DOHH2 (cell line): ENCODE data around the gene DKK3.

Experiments
- CTCF ChIP-seq: fragments of 200-600 bp; sonication (generic); IDR thresholded peaks from one replicate; pipeline ENCODE4 v1.5.1; 2014; ENCODE audit warnings: antibody characterized with exemption, mild to moderate bottlenecking, low read depth, low read length; ENCODE audit not compliant: poor library complexity, severe bottlenecking
- EZH2phosphoT487 ChIP-seq: fragments of 200-600 bp; sonication (generic); IDR thresholded peaks from 2 replicates; pipeline ENCODE4 v1.6.1; 2017; ENCODE audit warnings: borderline replicate concordance, mild to moderate bottlenecking, antibody characterized with exemption, low read length, moderate library complexity, mixed read lengths

- no peak for TF ChIP-seq CTCF
- no peak for TF ChIP-seq EZH2phosphoT487
Measured at GRCh38 chr11:11978792-11979487, 29.5 kb downstream of the DKK3 start.
